ENCODE data around the gene RECQL. TPM values are rescaled to one million over a fixed set of nuclear protein-coding genes. Genes with fewer than 3 reads are reported as not detected.

RECQL gene
- 44.7 and 49.7 TPM in 2 replicates for total RNA-seq (2014; rRNA removed; shearing (Covaris generic))

GRCh38 chr12:21501258-21502163 lies at the start of gene RECQL, which contains the start of gene GOLT1B:
Gene RECQL (minus strand): TSS chr12:21501635. CDS start chr12:21499570, 2,065 bp downstream.
Gene GOLT1B (plus strand): TSS chr12:21501789. CDS start chr12:21501924, 135 bp downstream.
- peak within 1 kb of the TSS; percentile 66 for H3K27ac ChIP-seq
- DNase-seq, result peak; percentile 93 to 98
- H3K27me3 ChIP-seq, result no peaks in the 10 kb centered on the region
- no peaks in the 10 kb centered on the region for H3K9me3 ChIP-seq (replicated peaks)
- peak within 1 kb of the TSS; percentile 86 for H3K4me3 ChIP-seq
- H3K4me1 ChIP-seq, result peaks cover 8% of the 10 kb centered on the region; the same call in 1 of the 2 replicates
- no peaks in the 10 kb centered on the region for H3K36me3 ChIP-seq

- H3K9me3 ChIP-seq (replicated peaks), result no peaks in the 10 kb centered on the region
- H3K4me1 ChIP-seq, result peaks cover 23% of the 10 kb centered on the region
- no peak overlapping the region for H3K27ac ChIP-seq
- H3K4me3 ChIP-seq, result no peak overlapping the region
- no peaks in the 10 kb centered on the region for H3K27me3 ChIP-seq
- DNase-seq, result no peak
- H3K36me3 ChIP-seq, result no peaks in the 10 kb centered on the region
Observed at GRCh38 chr12:21547437-21547836, 46.0 kb upstream of the RECQL start.

GRCh38 chr12:21546716-21547115 lies 45.3 kb upstream of the RECQL start:
- H3K4me3 ChIP-seq, result no peak overlapping the region
- H3K27me3 ChIP-seq, result no peaks in the 10 kb centered on the region
- DNase-seq, result no peak
- no peaks in the 10 kb centered on the region for H3K9me3 ChIP-seq (replicated peaks)
- no peaks in the 10 kb centered on the region for H3K36me3 ChIP-seq
- no peak overlapping the region; the same call in 1 of the 2 replicates for H3K27ac ChIP-seq
- H3K4me1 ChIP-seq, result peaks cover 17% of the 10 kb centered on the region

GRCh38 chr12:21545557-21545956 lies 44.1 kb upstream of the RECQL start:
- Histone ChIP-seq H3K4me3 (no peak overlapping the region), H3K27ac (no peak overlapping the region), H3K36me3 (no peaks in the 10 kb centered on the region), H3K9me3 (replicated peaks) (no peaks in the 10 kb centered on the region), H3K27me3 (no peaks in the 10 kb centered on the region), H3K4me1 (peaks cover 11% of the 10 kb centered on the region; the same call in 1 of the 2 replicates)
- no peak for DNase-seq

GRCh38 chr12:21543151-21543550 lies 41.7 kb upstream of the RECQL start:
- Histone ChIP-seq H3K4me1 (peaks cover 8% of the 10 kb centered on the region; the same call in 1 of the 2 replicates), H3K36me3 (no peaks in the 10 kb centered on the region), H3K4me3 (no peak overlapping the region), H3K27ac (no peak overlapping the region), H3K9me3 (replicated peaks) (no peaks in the 10 kb centered on the region), H3K27me3 (no peaks in the 10 kb centered on the region)
- DNase-seq, result no peak

- no peaks in the 10 kb centered on the region for H3K36me3 ChIP-seq
- H3K4me1 ChIP-seq, result peaks cover 8% of the 10 kb centered on the region; the same call in 1 of the 2 replicates
- H3K4me3 ChIP-seq, result no peak overlapping the region
- no peaks in the 10 kb centered on the region for H3K27me3 ChIP-seq
- peak in 1 of 2 experiments; percentile 23 for DNase-seq
- no peaks in the 10 kb centered on the region for H3K9me3 ChIP-seq (replicated peaks)
- no peak overlapping the region for H3K27ac ChIP-seq
Observed at GRCh38 chr12:21542403-21542802, 41.0 kb upstream of the RECQL start.

GRCh38 chr12:21541773-21542172 lies 40.3 kb upstream of the RECQL start:
- no peaks in the 10 kb centered on the region for H3K36me3 ChIP-seq

GRCh38 chr12:21539797-21540196 lies 38.4 kb upstream of the RECQL start:
- no peak overlapping the region for H3K27ac ChIP-seq
- no peak overlapping the region for H3K4me3 ChIP-seq
- no peaks in the 10 kb centered on the region for H3K36me3 ChIP-seq
- no peaks in the 10 kb centered on the region for H3K27me3 ChIP-seq
- no peaks in the 10 kb centered on the region for H3K4me1 ChIP-seq
- H3K9me3 ChIP-seq (replicated peaks), result no peaks in the 10 kb centered on the region
- DNase-seq, result no peak

More at GRCh38 chr12:21541773-21542172, 40.3 kb upstream of the RECQL start:
- peaks cover 3% of the 10 kb centered on the region; the same call in 1 of the 2 replicates for H3K4me1 ChIP-seq
- no peak overlapping the region for H3K27ac ChIP-seq
- no peaks in the 10 kb centered on the region for H3K27me3 ChIP-seq
- DNase-seq, result no peak
- no peak overlapping the region for H3K4me3 ChIP-seq
- H3K9me3 ChIP-seq (replicated peaks), result no peaks in the 10 kb centered on the region

GRCh38 chr12:21538061-21538653 lies 36.7 kb upstream of the RECQL start:
- no peak for DNase-seq
- Histone ChIP-seq H3K27ac (no peak overlapping the region), H3K4me3 (no peak overlapping the region), H3K4me1 (no peaks in the 10 kb centered on the region), H3K36me3 (no peaks in the 10 kb centered on the region), H3K9me3 (replicated peaks) (no peaks in the 10 kb centered on the region), H3K27me3 (no peaks in the 10 kb centered on the region)

GRCh38 chr12:21529456-21529855 lies 28.0 kb upstream of the RECQL start:
- no peak for DNase-seq
- H3K27ac ChIP-seq, result no peak overlapping the region
- H3K4me1 ChIP-seq, result peaks cover 3% of the 10 kb centered on the region; the same call in 1 of the 2 replicates
- H3K4me3 ChIP-seq, result no peak overlapping the region
- no peaks in the 10 kb centered on the region for H3K36me3 ChIP-seq
- H3K27me3 ChIP-seq, result no peaks in the 10 kb centered on the region
- no peaks in the 10 kb centered on the region for H3K9me3 ChIP-seq (replicated peaks)

- Histone ChIP-seq H3K9me3 (replicated peaks) (no peaks in the 10 kb centered on the region), H3K4me3 (no peak overlapping the region), H3K36me3 (no peaks in the 10 kb centered on the region), H3K27ac (no peak overlapping the region), H3K4me1 (peaks cover 3% of the 10 kb centered on the region; the same call in 1 of the 2 replicates), H3K27me3 (no peaks in the 10 kb centered on the region)
- DNase-seq, result no peak
Observed at GRCh38 chr12:21528953-21529352, 27.5 kb upstream of the RECQL start.

- Histone ChIP-seq H3K4me1 (peaks cover 3% of the 10 kb centered on the region; the same call in 1 of the 2 replicates), H3K9me3 (replicated peaks) (no peaks in the 10 kb centered on the region), H3K27me3 (no peaks in the 10 kb centered on the region), H3K4me3 (peak overlapping the region; percentile 65), H3K27ac (no peak overlapping the region; the same call in 1 of the 2 replicates), H3K36me3 (no peaks in the 10 kb centered on the region)
- peak; percentile 81 to 83 for DNase-seq
Observed at GRCh38 chr12:21527451-21528180, 26.2 kb upstream of the RECQL start.

- DNase-seq, result no peak
- H3K27me3 ChIP-seq, result no peaks in the 10 kb centered on the region
- H3K36me3 ChIP-seq, result no peaks in the 10 kb centered on the region
- peaks cover 3% of the 10 kb centered on the region; the same call in 1 of the 2 replicates for H3K4me1 ChIP-seq
- peak overlapping the region; percentile 65 for H3K4me3 ChIP-seq
- no peaks in the 10 kb centered on the region for H3K9me3 ChIP-seq (replicated peaks)
- no peak overlapping the region for H3K27ac ChIP-seq
Observed at GRCh38 chr12:21526721-21527345, 25.4 kb upstream of the RECQL start.

GRCh38 chr12:21526053-21526452 lies 24.6 kb upstream of the RECQL start, which contains the start of gene SPX:
Gene SPX (plus strand): TSS chr12:21526296. CDS start chr12:21526473, 177 bp downstream.
- Histone ChIP-seq H3K36me3 (no peaks in the 10 kb centered on the region), H3K4me3 (peak within 1 kb of the TSS; percentile 65), H3K27me3 (no peaks in the 10 kb centered on the region), H3K4me1 (peaks cover 4% of the 10 kb centered on the region), H3K27ac (no peak within 1 kb of the TSS), H3K9me3 (replicated peaks) (no peaks in the 10 kb centered on the region)
- DNase-seq, result no peak
